HEK293 (cell line): ENCODE measurements around the gene NHLRC3.
A peak's percentile ranks its signal among the peaks of the same experiment; 100 is the strongest.

Source experiments
- ELK4 ChIP-seq: IDR thresholded peaks from 2 replicates; pipeline ENCODE4 v1.6.1; 2011; ENCODE audit warnings: mild to moderate bottlenecking, low read depth, low read length, borderline replicate concordance
- GLI2 ChIP-seq: fragments of 450-650 bp; formaldehyde crosslinking; IDR thresholded peaks from 2 replicates; pipeline ENCODE4; 2017; ENCODE audit warnings: missing biosample characterization, missing genetic modification characterization, low read depth, borderline replicate concordance
- HIC1 ChIP-seq: fragments of 450-650 bp; formaldehyde crosslinking; IDR thresholded peaks from 2 replicates; pipeline ENCODE4 v1.5.1; 2016; ENCODE audit warnings: missing biosample characterization, missing genetic modification characterization
- INSM2 ChIP-seq: fragments of 450-650 bp; formaldehyde crosslinking; IDR thresholded peaks from 2 replicates; pipeline ENCODE4 v1.5.1; 2016; ENCODE audit warnings: missing biosample characterization, missing genetic modification characterization
- KLF9 ChIP-seq: fragments of 450-650 bp; formaldehyde crosslinking; IDR thresholded peaks from 2 replicates; pipeline ENCODE4 v1.5.1; 2016; ENCODE audit warnings: missing biosample characterization, missing genetic modification characterization, low read depth
- MYNN ChIP-seq: fragments of 450-650 bp; formaldehyde crosslinking; IDR thresholded peaks from 2 replicates; pipeline ENCODE4 v1.5.1; 2016; ENCODE audit warnings: missing biosample characterization, missing genetic modification characterization, borderline replicate concordance
- OSR2 ChIP-seq: fragments of 450-650 bp; formaldehyde crosslinking; IDR thresholded peaks from 2 replicates; pipeline ENCODE4 v1.5.1; 2016; ENCODE audit warnings: missing biosample characterization, missing genetic modification characterization
- PRDM1 ChIP-seq: fragments of 450-650 bp; formaldehyde crosslinking; IDR thresholded peaks from 2 replicates; pipeline ENCODE4; 2016; ENCODE audit warnings: missing biosample characterization, missing genetic modification characterization
- SCRT1 ChIP-seq: fragments of 450-650 bp; formaldehyde crosslinking; IDR thresholded peaks from 2 replicates; pipeline ENCODE4 v1.5.1; 2016; ENCODE audit warnings: missing biosample characterization, missing genetic modification characterization, borderline replicate concordance
- SP7 ChIP-seq: fragments of 450-650 bp; formaldehyde crosslinking; IDR thresholded peaks from 2 replicates; pipeline ENCODE4 v1.5.1; 2016; ENCODE audit warnings: missing biosample characterization, missing genetic modification characterization
- TCF7L2 ChIP-seq: IDR thresholded peaks from 2 replicates; pipeline ENCODE4 v1.6.1; 2011; ENCODE audit warnings: low read depth, mild to moderate bottlenecking, inconsistent platforms, low read length, moderate library complexity, borderline replicate concordance
- YY2 ChIP-seq: fragments of 450-650 bp; formaldehyde crosslinking; IDR thresholded peaks from 2 replicates; pipeline ENCODE4 v1.5.1; 2016; ENCODE audit warnings: missing biosample characterization, missing genetic modification characterization
- ZBTB20 ChIP-seq: fragments of 450-650 bp; formaldehyde crosslinking; IDR thresholded peaks from 2 replicates; pipeline ENCODE4 v1.5.1; 2016; ENCODE audit warnings: missing biosample characterization, missing genetic modification characterization
- ZBTB7A ChIP-seq: fragments of 450-650 bp; formaldehyde crosslinking; IDR thresholded peaks from 2 replicates; pipeline ENCODE4 v1.5.1; 2016; ENCODE audit warnings: low read depth, missing biosample characterization, missing genetic modification characterization
- ZFHX2 ChIP-seq: fragments of 450-650 bp; formaldehyde crosslinking; conservative IDR thresholded peaks from 2 replicates; pipeline ENCODE4 v1.5.1; 2016; ENCODE audit warnings: missing biosample characterization, missing genetic modification characterization
- ZFP37 ChIP-seq: fragments of 450-650 bp; formaldehyde crosslinking; IDR thresholded peaks from 2 replicates; pipeline ENCODE4 v1.5.1; 2016; ENCODE audit warnings: missing biosample characterization, missing genetic modification characterization
- ZFP41 ChIP-seq: fragments of 450-650 bp; formaldehyde crosslinking; IDR thresholded peaks from 2 replicates; pipeline ENCODE4 v1.5.1; 2016; ENCODE audit warnings: missing biosample characterization, missing genetic modification characterization, borderline replicate concordance
- ZNF10 ChIP-seq: fragments of 450-650 bp; formaldehyde crosslinking; IDR thresholded peaks from 2 replicates; pipeline ENCODE4 v1.5.1; 2017; ENCODE audit warnings: missing biosample characterization, missing genetic modification characterization
- ZNF132 ChIP-seq: fragments of 450-650 bp; formaldehyde crosslinking; IDR thresholded peaks from 2 replicates; pipeline ENCODE4 v1.5.1; 2017; ENCODE audit warnings: missing biosample characterization, missing genetic modification characterization, borderline replicate concordance
- ZNF146 ChIP-seq: fragments of 450-650 bp; formaldehyde crosslinking; IDR thresholded peaks from 2 replicates; pipeline ENCODE4 v1.5.1; 2016; ENCODE audit warnings: missing biosample characterization, missing genetic modification characterization
- ZNF169 ChIP-seq: fragments of 450-650 bp; formaldehyde crosslinking; IDR thresholded peaks from 2 replicates; pipeline ENCODE4 v1.5.1; 2016; ENCODE audit warnings: missing biosample characterization, missing genetic modification characterization
- ZNF274 ChIP-seq, 2 experiments: fragments of 200-500 bp in 1 of 2; fragments of 450-650 bp in 1 of 2; sonication (Bioruptor generic) in 1 of 2; formaldehyde crosslinking in 1 of 2; IDR thresholded peaks; 2 replicates each; pipeline versions ENCODE4 v1.5.1 to v1.6.1; 2014 to 2016; ENCODE audit warnings: borderline replicate concordance in 1 of 2, inconsistent platforms in 1 of 2, low read length in 1 of 2, missing biosample characterization in 1 of 2, missing genetic modification characterization in 1 of 2
- ZNF394 ChIP-seq: fragments of 450-650 bp; formaldehyde crosslinking; IDR thresholded peaks from 2 replicates; pipeline ENCODE4 v1.5.1; 2016; ENCODE audit warnings: missing biosample characterization, missing genetic modification characterization, mild to moderate bottlenecking, moderate library complexity, borderline replicate concordance
- ZNF404 ChIP-seq: fragments of 450-650 bp; formaldehyde crosslinking; IDR thresholded peaks from 2 replicates; pipeline ENCODE4 v1.5.1; 2017; ENCODE audit warnings: missing biosample characterization, missing genetic modification characterization
- ZNF426 ChIP-seq: fragments of 450-650 bp; formaldehyde crosslinking; IDR thresholded peaks from 2 replicates; pipeline ENCODE4 v1.5.1; 2017; ENCODE audit warnings: missing biosample characterization, missing genetic modification characterization, mild to moderate bottlenecking, inconsistent platforms, moderate library complexity
- ZNF488 ChIP-seq: fragments of 450-650 bp; formaldehyde crosslinking; IDR thresholded peaks from 2 replicates; pipeline ENCODE4 v1.5.1; 2016; ENCODE audit warnings: missing biosample characterization, missing genetic modification characterization
- ZNF600 ChIP-seq: fragments of 450-650 bp; formaldehyde crosslinking; IDR thresholded peaks from 2 replicates; pipeline ENCODE4 v1.5.1; 2016; ENCODE audit warnings: missing biosample characterization, missing genetic modification characterization
- ZNF639 ChIP-seq: fragments of 450-650 bp; formaldehyde crosslinking; IDR thresholded peaks from 2 replicates; pipeline ENCODE4 v1.5.1; 2016; ENCODE audit warnings: missing biosample characterization, missing genetic modification characterization
- ZNF660 ChIP-seq: fragments of 450-650 bp; IDR thresholded peaks from 2 replicates; pipeline ENCODE4 v1.5.1; 2018; ENCODE audit warnings: missing biosample characterization, mild to moderate bottlenecking, missing genetic modification characterization
- ZNF704 ChIP-seq: fragments of 450-650 bp; formaldehyde crosslinking; IDR thresholded peaks from 2 replicates; pipeline ENCODE4 v1.5.1; 2016; ENCODE audit warnings: missing biosample characterization, missing genetic modification characterization
- ZNF707 ChIP-seq: fragments of 450-650 bp; formaldehyde crosslinking; IDR thresholded peaks from 2 replicates; pipeline ENCODE4 v1.5.1; 2016; ENCODE audit warnings: missing biosample characterization, missing genetic modification characterization
- ZNF747 ChIP-seq: fragments of 450-650 bp; formaldehyde crosslinking; IDR thresholded peaks from 2 replicates; pipeline ENCODE4 v1.5.1; 2016; ENCODE audit warnings: missing biosample characterization, missing genetic modification characterization
- ZNF76 ChIP-seq: fragments of 450-650 bp; formaldehyde crosslinking; IDR thresholded peaks from 2 replicates; pipeline ENCODE4; 2016; ENCODE audit warnings: low read depth, missing biosample characterization, missing genetic modification characterization, borderline replicate concordance

The NHLRC3 gene

GRCh38 chr13:39038569-39039030 lies 344 bp downstream of the NHLRC3 start (continued):
- TF ChIP-seq ZNF488 (tag by site-specific recombination) (no peak), ZNF274 (IDR thresholded peaks at IDR 0.05; ENCODE audit: low read length) (no peak), ZNF274 (tag by site-specific recombination; IDR thresholded peaks at IDR 0.05; ENCODE audit: borderline replicate concordance) (no peak), ZNF639 (no peak), PRDM1 (tag by site-specific recombination) (no peak), KLF9 (tag by site-specific recombination) (peak; percentile 28; the same call in 1 of the 2 replicates), ZNF747 (no peak), ZNF146 (tag by site-specific recombination) (no peak), ZNF600 (tag by site-specific recombination) (peak; percentile 69), ZNF76 (no peak; the same call in 1 of the 2 replicates), ZFP37 (tag by site-specific recombination) (0 out of 2 replicates have a peak, but pooled peaks have one; percentile 84), ZNF169 (tag by site-specific recombination) (no peak), OSR2 (no peak), MYNN (tag by site-specific recombination) (no peak), ZNF704 (tag by site-specific recombination) (no peak), YY2 (tag by site-specific recombination) (no peak), ZBTB7A (tag by site-specific recombination) (no peak), ZNF404 (tag by site-specific recombination) (no peak), ZBTB20 (tag by site-specific recombination) (peak; percentile 4; the same call in 1 of the 2 replicates), ZNF426 (tag by site-specific recombination) (no peak), ELK4 (no peak), ZFHX2 (no peak), ZNF394 (tag by site-specific recombination) (no peak; the same call in 1 of the 2 replicates), ZNF707 (tag by site-specific recombination) (no peak), GLI2 (tag by site-specific recombination) (no peak), ZFP41 (tag by site-specific recombination) (no peak), ZNF660 (tag by site-specific recombination) (no peak), ZNF10 (tag by site-specific recombination) (no peak), SCRT1 (tag by site-specific recombination) (no peak), INSM2 (tag by site-specific recombination) (no peak), ZNF132 (tag by site-specific recombination) (no peak), HIC1 (tag by site-specific recombination) (peak; percentile 38; the same call in 1 of the 2 replicates), SP7 (tag by site-specific recombination) (0 out of 2 replicates have a peak, but pooled peaks have one; percentile 8), TCF7L2 (no peak)
